ENCODE measurements around the gene CLSTN2. TPM values are rescaled to one million over a fixed set of nuclear protein-coding genes. Genes with fewer than 3 reads are reported as not detected.
A peak's percentile ranks its signal among the peaks of the same experiment; 100 is the strongest.

The CLSTN2 gene
- total RNA-seq, 1 experiment from 2014 or later: 0.07 TPM

DNA sequence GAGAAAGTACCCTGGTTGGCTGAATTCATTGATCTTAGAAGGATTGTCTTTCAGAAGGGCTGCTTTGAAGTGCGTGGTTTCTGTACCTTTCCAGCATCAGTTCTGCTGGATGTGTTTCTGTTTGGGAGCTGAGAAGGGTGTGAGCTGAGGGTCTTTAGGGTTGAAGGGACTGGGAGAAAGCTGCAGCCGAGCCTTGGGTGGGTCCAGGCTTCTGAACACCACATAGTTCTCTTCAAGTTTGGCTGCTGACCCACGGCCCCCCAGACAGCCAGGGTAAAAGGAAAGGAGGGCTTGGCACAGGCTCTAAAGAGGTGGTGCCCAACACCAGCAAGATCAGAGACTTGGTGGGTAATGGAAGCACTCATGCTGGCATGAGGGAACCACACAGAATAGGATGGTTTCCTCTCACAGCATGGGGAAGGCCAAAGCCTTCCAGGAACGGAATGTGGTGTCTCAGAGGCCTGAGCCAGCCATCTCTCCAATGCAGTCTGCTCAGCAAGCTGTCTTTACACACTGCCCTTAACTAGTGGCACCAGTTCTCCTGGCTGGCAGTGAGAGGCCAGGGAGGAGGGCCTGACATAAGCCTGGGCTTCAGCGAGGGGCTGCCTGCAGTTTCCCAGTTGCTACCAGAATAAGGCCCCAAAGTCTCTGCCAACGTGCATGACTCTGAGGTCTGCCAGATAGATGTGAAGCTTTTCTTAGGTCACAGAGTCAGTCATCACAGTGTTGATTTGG is 503.9 kb downstream of the CLSTN2 start:
- CTCF ChIA-PET: interaction anchor here (1.2 kb wide), 1 partner anchor 11 kb away, joined by 3 read pairs; no protein-coding TSS in a partner anchor
- H3K4me3 Mint-ChIP-seq (ENCODE audit: low read depth, unreplicated experiment): no peak overlapping the region
- DNase-seq: no peak
- TF ChIP-seq, protein P1, sequence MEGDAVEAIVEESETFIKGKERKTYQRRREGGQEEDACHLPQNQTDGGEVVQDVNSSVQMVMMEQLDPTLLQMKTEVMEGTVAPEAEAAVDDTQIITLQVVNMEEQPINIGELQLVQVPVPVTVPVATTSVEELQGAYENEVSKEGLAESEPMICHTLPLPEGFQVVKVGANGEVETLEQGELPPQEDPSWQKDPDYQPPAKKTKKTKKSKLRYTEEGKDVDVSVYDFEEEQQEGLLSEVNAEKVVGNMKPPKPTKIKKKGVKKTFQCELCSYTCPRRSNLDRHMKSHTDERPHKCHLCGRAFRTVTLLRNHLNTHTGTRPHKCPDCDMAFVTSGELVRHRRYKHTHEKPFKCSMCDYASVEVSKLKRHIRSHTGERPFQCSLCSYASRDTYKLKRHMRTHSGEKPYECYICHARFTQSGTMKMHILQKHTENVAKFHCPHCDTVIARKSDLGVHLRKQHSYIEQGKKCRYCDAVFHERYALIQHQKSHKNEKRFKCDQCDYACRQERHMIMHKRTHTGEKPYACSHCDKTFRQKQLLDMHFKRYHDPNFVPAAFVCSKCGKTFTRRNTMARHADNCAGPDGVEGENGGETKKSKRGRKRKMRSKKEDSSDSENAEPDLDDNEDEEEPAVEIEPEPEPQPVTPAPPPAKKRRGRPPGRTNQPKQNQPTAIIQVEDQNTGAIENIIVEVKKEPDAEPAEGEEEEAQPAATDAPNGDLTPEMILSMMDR (IDR thresholded peaks at IDR 0.05; ENCODE audit: unreplicated experiment): no peak
- no peaks in the 10 kb centered on the region for H3K4me1 Mint-ChIP-seq (ENCODE audit: low read depth, unreplicated experiment)
- BruUV-seq (replicated peaks): no TSS peak
- H3K27ac Mint-ChIP-seq (ENCODE audit: unreplicated experiment): no peak overlapping the region
- peaks cover 75% of the 10 kb centered on the region for H3K27me3 Mint-ChIP-seq (ENCODE audit: unreplicated experiment)
- intact Hi-C loops (cut with micrococcal nuclease; ENCODE audit: unreplicated experiment): no loop called here
- no peaks in the 10 kb centered on the region for H3K9me3 Mint-ChIP-seq (ENCODE audit: low read depth, unreplicated experiment)
- H3K36me3 Mint-ChIP-seq (ENCODE audit: insufficient read depth, unreplicated experiment): no peaks in the 10 kb centered on the region

DNA sequence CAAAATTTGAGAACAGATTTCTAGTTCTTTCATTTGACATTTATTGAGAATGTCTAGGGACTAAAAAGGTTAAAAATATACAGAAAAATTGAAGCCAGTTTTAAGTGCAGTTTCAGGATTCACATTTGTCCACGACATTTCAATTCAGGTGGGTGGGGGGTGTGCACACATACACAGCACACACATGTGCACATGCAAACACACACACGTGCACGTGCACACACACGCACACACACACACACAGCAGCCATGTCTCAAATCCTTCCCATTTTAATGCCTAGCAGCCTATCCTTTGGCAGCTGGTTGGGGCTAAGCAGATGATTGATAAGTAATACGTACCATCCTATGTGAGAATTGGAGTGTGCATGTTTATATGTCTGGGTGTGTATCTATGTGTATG is 504.5 kb downstream of the CLSTN2 start:
- DNase-seq: no peak
- TF ChIP-seq, protein P1 (IDR thresholded peaks at IDR 0.05; ENCODE audit: unreplicated experiment): no peak
- CTCF ChIA-PET: interaction anchor here (1.2 kb wide), 1 partner anchor 10 kb away, joined by 3 read pairs; no protein-coding TSS in a partner anchor
- H3K36me3 Mint-ChIP-seq (ENCODE audit: insufficient read depth, unreplicated experiment): no peaks in the 10 kb centered on the region
- no peaks in the 10 kb centered on the region for H3K4me1 Mint-ChIP-seq (ENCODE audit: low read depth, unreplicated experiment)
- H3K27ac Mint-ChIP-seq (ENCODE audit: unreplicated experiment): no peak overlapping the region
- H3K9me3 Mint-ChIP-seq (ENCODE audit: low read depth, unreplicated experiment): no peaks in the 10 kb centered on the region
- no TSS peak for BruUV-seq (replicated peaks)
- peaks cover 71% of the 10 kb centered on the region for H3K27me3 Mint-ChIP-seq (ENCODE audit: unreplicated experiment)
- no peak overlapping the region for H3K4me3 Mint-ChIP-seq (ENCODE audit: low read depth, unreplicated experiment)
- intact Hi-C loops (cut with micrococcal nuclease; ENCODE audit: unreplicated experiment): no loop called here

DNA sequence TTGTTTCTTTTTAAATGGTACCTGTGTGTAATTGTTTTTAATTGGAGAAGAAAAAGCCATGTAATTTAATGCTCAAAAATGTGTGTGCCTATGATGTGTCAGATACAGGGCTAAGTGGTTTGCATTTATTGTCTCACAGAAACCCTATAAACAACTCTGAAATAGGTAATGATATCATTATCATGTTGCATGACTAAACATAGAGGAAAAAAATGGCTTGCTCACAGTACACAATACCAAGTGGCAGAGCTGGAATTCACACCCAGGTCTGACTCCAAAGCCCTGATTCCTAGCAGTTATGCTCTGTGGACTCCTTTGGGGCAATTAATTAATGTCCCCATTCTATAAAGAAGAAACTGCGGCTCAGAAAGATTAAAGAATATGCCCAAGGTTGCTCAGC is 505.5 kb downstream of the CLSTN2 start:
- H3K27me3 Mint-ChIP-seq (ENCODE audit: unreplicated experiment): peaks cover 69% of the 10 kb centered on the region
- intact Hi-C loops (cut with micrococcal nuclease; ENCODE audit: unreplicated experiment): no loop called here
- H3K4me1 Mint-ChIP-seq (ENCODE audit: low read depth, unreplicated experiment): no peaks in the 10 kb centered on the region
- no peak overlapping the region for H3K4me3 Mint-ChIP-seq (ENCODE audit: low read depth, unreplicated experiment)
- no peak for DNase-seq
- CTCF ChIA-PET: no interaction called here
- no peaks in the 10 kb centered on the region for H3K36me3 Mint-ChIP-seq (ENCODE audit: insufficient read depth, unreplicated experiment)
- no peak overlapping the region for H3K27ac Mint-ChIP-seq (ENCODE audit: unreplicated experiment)
- no TSS peak for BruUV-seq (replicated peaks)
- no peaks in the 10 kb centered on the region for H3K9me3 Mint-ChIP-seq (ENCODE audit: low read depth, unreplicated experiment)
- TF ChIP-seq, protein P1 (IDR thresholded peaks at IDR 0.05; ENCODE audit: unreplicated experiment): no peak

DNA sequence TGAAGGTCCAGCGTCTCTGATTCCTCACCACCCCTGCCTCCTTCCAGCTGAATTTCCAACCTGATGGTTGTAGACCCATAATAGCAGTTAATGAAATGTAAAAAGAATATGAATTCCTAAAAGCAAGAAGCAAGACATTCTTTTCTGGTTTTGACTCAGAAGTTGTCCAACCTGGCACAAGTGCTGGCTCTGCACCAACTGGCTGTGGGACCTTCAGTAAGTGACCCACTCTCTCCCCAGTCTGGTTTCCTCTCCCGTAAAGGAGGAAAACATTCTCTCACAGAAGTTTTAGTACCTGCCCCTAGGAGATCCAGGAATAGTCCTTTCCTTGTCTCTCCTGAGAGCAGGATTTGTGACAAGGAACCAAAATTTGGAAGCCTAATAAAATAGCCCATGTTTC is 506.0 kb downstream of the CLSTN2 start:
- CTCF ChIA-PET: interaction anchor here (0.6 kb wide), 1 partner anchor 16 kb away, joined by 3 read pairs; no protein-coding TSS in a partner anchor
- TF ChIP-seq, protein P1 (IDR thresholded peaks at IDR 0.05; ENCODE audit: unreplicated experiment): no peak

More for the DNA sequence above, 506.0 kb downstream of the CLSTN2 start:
- H3K4me1 Mint-ChIP-seq (ENCODE audit: low read depth, unreplicated experiment): no peaks in the 10 kb centered on the region
- peaks cover 69% of the 10 kb centered on the region for H3K27me3 Mint-ChIP-seq (ENCODE audit: unreplicated experiment)
- no peaks in the 10 kb centered on the region for H3K9me3 Mint-ChIP-seq (ENCODE audit: low read depth, unreplicated experiment)
- no peak overlapping the region for H3K4me3 Mint-ChIP-seq (ENCODE audit: low read depth, unreplicated experiment)
- no peak overlapping the region for H3K27ac Mint-ChIP-seq (ENCODE audit: unreplicated experiment)
- no peaks in the 10 kb centered on the region for H3K36me3 Mint-ChIP-seq (ENCODE audit: insufficient read depth, unreplicated experiment)
- no TSS peak for BruUV-seq (replicated peaks)
- intact Hi-C loops (cut with micrococcal nuclease; ENCODE audit: unreplicated experiment): no loop called here
- DNase-seq: peak; percentile 49
